Measurements from ENCODE around the gene ITPRIP.

Gene ITPRIP

DNA sequence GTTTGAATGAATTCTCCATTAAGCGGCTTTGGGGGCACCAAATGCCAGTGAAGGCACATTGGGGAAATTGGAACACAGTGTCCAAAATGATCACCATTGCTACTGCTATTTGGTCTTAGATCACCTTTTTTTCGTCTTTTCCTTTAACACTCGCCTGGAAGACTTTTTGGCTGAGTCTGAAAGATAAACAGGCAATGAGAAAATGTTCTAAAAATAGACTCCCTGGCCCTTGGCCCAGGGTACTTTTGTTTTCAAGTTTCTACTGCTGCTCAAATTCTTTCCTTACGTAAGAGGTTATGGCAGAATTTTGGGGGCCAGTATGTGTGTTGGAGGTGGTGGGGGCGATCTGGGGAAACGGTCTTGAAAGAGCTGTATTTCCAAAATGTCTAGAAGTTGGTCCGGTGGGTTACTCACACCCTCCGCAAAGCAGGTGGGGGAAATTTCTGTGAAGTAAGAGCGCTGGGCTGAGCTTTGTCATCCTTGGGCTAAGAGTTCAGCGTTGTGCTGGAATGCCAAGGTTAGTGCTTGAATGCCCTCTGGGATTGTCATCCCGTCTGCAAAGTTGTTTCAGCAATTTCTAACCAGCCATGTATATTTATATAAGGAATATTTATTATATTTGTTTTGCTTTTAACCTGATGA, 1.3 kb upstream of the ITPRIP start:
- no peak for FAIRE-seq

DNA sequence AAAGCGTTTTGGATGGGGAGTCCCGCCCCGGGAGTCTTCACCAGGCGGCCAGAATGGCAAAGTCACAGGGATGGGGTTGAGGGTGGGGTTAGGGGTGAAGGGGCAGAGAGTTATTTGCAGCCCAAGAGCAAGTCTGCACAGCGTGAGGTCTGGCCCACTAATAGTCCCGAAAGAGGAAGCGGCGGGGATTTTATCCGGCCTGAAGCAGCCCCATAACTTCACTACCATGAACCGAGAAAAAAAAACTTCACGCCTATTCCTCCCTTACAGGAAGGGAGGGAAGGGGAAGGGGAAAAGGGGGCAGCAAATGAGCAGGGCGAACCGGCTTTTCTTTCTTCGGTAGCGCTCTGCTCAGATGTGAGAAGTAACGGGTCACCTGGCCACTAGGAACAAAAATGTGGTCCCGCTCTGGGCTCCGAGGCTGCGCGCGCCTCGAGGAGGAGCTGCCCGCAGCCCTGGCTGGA, 712 bp downstream of the ITPRIP start:
- FAIRE-seq = no peak

DNA sequence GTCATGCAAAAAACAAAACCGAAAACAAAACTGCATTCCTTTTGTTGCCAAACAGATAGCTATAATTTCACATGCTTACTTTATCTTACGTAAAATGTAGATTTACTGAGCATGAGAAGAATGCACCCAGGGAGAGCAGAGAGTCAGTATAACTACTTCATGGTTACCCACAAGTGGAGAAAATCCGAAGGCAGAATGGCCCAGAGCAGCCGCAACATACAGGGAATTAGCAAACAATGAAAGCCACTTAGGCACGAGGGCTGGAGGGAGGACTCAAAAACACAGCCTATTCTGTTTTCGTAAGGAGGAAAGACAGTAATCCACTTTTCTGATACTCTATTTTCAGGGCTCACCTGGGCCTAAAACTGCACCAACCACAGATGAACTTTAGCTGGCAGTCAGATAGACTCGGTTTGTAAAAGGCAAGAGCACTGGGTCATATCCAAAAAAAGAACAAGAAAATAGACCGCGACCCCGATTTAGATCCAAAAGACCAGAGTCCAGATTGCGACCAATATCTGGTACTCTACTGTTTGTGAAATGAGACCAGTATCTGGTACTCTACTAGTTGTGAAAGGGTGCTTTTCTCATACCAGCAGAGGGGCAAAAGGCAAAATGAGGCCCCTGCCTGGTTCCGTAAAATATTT, 1.3 kb downstream of the ITPRIP start:
- FAIRE-seq = no peak

DNA sequence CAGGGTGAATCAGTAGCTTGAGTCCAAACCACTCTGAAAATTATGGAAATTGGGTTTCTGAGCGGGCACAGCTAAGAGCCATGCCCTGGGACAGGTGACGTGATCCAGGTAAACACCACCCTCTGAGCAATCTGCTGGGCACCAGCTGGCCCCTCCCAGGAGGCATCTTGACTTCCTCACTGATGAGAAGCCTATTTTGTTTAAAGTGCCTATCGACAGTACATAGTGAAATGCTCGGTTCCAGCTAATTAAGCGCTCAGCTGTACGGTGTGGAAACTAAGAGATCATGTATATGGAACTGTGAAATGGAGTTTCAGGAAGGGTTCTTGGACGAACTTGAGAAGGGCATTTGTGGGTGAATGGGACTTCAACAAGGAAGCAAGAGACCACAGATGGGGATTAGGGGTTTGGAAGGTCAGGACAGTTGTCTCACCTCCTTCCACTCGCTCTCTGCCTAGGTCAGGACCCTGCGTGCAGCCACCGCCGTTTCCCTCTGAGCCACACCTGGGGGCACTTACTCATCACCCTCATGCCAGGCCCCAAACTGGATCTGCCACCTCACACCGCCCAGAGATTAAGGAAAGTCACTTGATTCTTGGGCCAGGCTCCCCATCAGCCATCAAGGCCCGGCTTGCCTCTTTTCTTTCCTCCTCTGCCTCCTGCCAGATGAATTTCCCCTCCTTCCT, 3.2 kb downstream of the ITPRIP start:
- FAIRE-seq = no peak

DNA sequence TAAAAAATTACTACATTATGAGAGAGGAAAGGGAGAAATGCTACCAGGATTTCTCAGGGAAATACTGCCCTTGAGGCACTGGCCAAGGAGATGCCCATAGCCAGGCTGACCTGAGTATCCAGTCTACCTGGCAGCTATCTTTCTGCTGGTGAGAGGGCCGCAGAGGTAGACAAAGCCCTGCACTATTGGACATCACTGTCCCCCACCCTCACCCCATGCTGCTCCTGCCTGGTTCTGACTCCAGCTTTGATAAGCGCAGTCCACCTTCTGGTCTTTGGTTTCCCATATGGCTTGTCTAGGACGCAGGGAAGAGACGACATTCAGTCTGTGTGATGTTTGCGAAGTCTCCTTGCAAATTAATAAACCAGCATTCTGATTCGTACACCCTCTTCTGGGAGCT, 3.7 kb downstream of the ITPRIP start:
- no peak for FAIRE-seq

DNA sequence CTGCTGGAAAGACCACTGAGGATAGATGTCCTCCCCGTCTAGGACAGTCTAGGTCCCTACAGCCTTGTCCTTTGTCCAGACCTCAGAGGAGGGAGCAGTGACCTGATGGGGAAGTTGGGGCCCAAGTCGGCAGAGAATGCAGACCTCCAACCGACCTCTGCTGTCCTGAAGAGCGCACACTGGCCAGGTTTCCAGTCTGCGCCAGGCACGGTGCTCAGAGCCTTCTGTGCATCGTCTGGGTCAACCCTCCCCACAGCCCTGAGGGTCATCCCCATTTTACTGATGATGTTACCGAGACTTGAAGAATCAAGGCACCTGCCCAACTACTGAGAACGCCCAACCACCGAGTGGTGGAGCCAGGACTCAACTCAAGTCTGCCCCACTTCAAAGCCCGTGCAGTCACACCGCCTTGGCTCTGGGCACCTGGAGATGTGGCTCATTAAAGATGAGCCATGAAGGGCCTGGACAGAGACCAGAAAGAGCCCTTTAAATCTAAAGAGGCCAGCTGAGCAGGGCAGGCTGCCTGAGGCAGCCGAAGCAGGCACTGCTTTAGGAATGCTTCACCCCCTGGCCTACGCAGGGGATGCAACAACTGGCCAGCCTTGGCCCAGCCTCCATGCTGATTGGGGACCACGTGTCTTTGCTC, 4.4 kb downstream of the ITPRIP start:
- no peak for FAIRE-seq

DNA sequence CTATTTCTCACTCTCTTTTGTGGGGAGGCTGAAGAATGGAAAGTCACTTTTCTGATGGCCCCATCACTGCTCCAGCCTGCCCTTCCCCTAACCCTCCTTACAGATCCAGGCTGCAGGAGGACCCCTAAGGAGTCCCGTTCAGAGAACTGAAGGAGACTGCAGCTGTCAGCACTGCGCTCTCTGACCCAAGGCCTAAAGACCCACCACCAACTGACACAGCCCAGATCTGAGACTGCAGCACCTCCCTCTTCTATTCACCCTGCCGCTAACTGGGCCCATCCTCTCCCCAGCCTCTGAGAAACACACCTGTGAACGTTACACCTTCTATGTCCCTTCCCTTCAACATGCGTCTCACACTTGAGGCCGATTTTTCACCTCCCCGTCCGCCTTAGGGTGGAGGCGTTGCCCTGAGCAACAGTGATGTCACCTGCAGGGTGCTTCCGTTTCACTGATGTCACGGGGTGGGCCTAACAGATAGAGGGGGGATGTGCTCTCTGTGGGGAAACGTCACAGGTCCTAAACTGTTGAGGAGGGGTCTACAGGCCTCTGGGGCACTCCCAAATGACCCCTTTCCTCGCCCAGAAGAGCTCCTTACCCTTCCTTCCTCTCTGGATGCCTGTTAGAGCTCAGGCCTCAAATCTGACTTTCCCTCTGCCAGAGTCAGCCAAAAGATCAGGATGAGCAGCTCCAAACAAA, 5.1 kb downstream of the ITPRIP start:
- no peak for FAIRE-seq

DNA sequence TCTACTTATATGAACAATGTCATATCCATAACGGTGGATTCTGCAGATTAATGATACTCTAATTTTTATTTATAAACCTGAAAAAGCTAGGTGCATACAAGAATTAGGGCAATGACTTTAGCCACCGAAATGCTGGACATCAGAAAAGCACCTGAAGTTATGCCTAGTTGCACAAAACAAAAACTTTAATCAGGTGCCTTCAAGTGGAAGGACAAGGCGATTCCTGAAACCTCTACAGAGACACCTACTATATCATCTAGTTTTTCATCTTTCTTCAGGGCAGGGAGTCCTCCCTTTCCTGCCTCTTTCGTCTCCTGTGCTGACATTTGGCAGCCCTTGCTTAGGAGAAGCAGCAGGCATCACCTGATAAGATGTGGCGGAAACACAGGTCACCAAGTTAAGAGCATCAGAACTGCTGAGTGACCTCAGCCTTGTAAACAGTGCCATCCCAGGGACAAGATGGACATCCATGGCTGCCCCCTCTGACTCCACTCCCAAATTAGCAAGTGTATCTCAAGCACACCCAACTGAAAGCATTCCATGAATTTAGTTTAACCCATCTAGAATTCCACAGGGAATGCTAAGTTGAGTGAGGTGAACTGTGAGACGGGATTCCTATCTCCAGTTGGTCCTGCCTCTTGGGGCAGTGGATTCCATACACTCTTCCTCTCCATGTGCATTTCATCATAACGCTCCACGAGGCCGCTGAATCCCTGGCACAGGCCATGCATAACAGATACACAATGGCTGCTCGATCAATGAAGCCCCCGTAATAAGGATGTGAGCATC, 5.8 kb downstream of the ITPRIP start:
- no peak for FAIRE-seq

DNA sequence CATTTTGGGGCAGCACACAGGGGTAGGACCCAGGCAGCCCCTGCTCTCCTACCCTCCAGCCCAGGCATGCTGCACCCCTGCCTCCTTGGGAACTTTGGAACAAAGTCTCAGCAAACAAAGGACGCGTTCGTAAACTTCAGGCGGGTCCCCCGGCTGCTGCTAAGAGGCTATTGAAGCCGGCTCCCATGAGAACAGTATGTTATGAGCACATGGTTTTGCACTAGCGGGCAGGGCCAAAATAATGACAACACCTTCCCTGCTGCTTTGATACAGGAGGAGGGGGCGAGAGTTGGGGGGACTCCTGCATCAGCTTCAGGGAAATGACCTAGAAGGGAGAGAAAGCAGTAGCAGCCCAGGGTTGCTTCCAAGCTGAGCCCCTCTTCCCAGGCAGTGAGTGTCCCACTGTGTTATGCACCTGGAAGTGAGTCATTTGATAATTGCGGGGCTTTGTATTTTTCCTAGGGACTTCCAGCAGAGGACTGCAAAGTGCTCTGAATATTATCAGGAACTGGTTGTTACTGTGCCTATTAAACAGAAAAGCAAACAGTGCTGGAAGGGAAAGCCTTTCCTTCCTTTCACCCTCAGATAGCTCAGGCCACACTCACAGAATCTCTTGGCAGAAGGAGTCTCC, 6.9 kb downstream of the ITPRIP start:
- FAIRE-seq = no peak

DNA sequence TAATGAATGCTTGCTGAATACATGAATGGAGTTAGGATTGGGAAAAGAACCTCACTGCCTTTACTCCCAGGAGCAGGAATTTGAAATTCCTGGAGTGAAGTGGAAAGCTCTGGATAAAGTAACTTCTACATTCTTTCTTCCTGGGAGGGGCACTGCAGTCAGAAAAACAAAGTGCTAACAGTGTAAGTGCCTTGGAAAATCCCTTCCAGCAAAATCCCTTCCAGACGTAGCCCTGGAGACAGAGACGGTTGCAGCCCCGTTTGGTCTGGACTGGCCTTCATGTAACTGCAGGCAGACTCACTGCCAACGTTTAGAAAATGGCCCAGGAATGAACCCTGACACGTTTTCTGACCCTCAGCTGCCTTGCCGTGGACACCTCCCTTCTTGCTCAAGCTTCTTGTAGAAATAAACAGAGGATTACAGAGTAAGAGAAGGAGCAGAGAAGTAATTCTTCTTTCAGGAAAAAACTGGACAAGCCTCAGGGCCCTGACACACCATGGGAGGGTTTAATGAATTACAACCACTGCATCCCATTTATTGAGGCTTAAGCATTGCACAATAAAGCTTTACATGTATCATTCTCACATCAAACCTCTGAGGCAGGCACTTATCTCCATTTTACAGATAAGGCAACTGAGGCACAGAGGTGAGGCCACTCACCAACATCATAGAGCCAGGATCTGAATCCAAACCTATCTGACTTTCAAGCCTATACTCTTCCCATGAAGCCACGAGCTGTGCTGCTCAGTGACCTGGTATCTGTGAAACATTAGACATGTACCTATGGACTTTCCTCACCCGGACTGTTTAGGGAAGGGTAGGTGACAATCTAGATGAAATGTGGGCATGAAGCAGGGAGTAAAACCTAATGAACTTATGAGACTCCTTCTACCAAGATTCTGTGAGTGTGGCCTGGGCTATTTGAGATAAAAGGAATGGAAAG, 7.8 kb downstream of the ITPRIP start:
- no peak for FAIRE-seq

DNA sequence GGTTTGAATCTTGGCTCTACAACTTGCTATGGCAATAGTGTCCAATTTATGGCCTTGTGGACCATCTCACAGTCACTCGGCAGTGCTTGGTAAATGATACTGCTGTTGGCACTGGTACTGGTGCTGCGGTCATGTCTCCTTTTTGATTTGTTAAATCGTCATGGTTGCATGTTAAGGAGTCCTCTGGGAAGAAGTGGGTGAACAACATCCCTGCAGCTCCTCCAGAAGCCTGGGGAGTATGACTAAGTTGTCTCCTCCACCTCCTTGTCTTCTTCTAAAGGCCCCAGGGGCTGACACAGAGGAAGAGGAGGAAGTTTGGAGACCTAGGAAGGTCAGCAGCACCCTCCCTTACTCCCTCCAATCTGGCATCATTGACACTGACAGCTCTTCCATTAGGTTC, 8.5 kb downstream of the ITPRIP start:
- no peak for FAIRE-seq

DNA sequence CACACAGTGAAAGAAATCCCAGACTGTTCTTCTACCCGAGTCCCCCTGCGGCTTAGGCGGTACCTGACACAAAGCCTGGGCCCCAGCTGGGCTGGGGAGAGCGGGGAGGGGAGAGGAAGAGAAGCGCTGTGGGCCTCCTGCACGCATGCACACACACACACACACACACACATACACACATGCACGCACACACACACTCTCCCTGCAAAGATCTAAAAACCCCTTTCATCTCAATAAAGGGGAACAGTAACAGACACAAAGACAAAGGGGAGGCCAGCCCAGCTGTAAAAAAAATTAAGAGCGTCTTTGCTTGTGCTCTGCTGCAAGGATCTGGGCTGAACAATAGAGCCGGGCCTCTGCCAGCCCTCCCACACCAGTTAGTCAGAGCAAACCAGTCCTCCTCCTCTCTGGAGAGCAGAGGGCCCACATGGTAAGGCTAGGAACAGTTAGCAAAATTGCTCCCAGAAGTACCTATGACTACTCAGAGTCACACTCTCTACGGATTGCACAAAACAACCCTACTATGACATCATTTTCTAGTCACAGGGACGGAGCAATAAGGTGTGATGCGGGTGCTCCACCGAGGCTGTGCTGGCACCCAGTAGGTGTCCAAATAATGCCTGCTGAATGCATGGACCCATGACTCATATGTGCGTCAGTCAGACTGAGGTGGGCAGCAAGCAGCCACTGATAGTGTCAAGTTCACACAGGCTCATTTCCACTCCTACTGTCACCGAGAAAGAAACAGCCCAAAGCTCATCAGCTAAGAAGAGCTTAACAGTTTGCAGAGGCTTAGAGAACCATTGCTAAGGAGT, 9.2 kb downstream of the ITPRIP start:
- no peak for FAIRE-seq

DNA sequence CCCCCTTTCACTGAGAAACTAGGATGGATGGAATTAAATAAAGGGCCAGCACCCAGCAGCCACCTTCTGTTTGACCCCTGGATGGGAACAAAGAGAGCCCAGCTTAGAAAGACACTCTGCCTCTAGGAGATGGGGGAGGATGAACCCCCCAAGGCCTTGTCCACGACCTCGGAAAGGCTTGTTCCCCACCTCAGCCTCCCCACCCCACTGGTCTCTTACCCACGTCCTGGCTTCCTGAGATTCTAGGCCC, 9.7 kb downstream of the ITPRIP start:
- no peak for FAIRE-seq

DNA sequence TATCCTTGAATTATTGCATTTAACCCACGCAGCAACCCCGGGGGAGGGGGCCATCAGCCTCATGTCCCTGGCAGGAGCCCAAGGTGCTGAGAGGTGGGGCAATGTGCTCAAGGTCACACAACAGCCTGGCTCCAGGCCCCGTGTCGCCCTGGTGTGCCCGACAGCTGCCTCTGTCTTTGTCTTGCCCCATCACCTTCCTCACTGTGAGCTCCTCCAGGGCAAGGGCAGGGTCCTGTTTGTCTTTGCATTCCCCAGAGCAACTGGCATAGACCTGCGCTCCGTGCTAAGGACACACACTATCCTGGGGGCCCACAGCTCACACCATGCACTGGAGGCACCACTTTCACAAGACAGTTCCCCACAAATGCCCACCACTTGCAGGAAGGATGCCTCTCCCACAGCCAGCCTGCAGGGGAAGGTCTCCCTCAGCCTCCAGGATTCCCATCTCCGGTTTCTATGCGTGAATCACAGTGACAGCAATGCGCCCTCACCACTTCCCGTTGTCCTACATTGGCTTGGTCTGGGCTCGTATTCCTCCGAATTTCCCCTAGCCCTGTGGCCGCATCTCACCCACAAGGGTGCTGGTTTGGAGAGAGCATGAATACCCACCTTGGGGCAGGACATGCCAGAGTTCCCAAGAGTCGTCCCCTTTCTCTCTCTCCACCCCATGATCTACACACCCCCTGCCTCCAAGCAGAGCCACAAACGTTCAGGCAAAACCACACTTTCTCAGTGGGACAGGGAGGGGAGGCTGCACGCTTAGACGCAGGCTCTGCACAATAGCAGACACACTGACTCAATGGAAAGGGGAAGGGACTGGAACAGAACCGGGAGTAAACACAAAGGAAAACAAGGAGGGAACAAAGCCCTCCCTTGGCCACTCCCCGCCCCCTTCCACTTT, 10.3 kb downstream of the ITPRIP start:
- no peak for FAIRE-seq

DNA sequence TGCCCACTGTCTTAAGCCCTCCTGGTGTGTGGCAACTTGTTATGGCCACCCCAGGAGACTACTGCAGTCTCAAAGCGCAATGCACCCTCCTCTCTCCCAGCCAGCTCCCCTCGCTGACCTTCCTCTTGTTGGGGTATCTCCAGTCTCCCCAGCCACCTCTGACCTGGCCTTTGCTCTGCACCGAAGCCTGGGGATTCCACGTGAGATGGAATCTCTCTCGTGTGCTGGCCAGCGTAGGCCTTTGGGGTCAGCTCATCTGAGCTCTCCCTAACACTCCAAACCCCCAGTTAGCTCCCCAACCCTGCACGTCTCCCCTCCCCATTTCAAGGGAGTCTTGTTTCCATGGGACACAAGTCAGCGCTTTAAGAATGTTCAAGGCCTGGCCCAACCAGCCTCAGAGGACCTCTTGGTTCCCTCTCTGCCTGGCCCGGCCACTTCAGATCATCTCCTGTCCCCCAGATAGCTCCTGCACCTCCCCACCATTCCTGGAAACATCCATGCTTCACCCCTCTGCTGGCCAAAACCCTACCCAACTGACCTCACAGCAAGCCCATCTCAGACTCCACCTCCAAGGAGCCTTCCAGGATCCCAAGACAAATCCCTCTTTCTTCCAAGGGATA, 11.2 kb downstream of the ITPRIP start:
- no peak for FAIRE-seq

DNA sequence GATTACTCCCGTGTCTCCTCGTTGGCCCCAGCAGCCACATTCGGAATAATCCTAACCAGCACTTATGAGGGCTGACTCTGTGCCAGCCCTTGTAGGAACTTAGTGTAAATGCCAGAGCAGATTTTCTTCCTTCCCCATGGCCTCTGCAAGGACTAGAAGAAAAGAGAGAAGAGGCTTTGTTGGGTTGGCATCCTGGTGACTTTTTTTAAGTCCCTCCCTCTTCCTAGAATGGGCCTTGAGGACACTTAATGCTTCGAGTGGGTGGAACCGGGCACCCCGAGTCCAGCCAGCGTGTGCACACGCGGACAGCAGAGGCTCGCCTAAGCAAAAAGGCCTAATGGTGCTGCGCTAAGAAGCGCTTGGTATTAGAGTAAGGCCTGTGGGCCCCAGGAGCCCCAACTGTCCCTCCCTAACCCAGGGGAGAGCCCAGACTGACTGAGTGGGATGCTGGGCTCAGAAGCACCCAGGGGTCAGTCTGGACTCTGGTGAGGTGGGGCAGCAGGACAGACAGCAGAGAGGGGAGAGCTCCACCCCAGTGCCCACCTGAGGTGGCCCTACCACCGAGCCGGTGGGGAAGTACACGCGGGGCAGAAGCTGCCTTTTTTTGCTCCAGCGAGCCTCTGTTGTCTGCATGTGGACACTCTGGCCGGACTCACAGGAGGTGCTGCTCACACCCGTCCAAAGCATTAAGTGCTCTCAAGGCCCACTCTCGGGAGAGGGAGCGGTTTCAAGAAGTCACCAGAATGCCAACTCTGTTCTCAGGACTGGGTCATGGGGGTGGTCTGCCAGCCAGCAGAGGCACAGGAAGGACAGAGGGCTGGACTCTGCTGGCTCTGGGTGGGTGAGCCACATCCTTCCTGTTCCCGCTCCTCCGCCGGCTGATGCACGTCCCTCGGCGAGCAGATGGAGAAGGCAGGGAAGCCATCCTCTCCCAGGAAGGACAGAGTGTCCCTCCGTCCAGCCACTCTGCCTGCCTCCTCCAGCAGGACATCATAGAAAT, 12.5 kb downstream of the ITPRIP start:
- no peak for FAIRE-seq

DNA sequence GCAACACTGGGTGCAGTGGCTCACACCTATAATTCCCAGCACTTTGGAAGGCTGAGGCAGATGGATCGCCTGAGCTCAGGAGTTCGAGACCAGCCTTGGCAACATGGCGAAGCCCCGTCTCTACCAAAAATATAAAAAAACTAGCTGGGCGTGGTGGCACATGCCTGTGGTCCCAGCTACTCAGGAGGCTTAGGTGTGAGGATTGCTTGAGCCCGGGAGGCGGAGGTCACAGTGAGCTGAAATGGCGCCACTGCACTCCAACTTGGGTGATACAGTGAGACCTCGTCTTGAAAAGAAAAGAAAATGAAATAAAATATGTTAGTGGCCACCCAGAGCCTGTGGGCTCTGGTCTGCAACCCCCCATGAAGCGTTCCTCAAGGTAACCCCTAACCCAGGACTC, 13.3 kb downstream of the ITPRIP start:
- no peak for FAIRE-seq

All from G401.6 (cell line).